ENCODE data around the gene BRI3. TPM values are rescaled to one million over a fixed set of nuclear protein-coding genes. Genes with fewer than 3 reads are reported as not detected.

BRI3 gene, protein sequence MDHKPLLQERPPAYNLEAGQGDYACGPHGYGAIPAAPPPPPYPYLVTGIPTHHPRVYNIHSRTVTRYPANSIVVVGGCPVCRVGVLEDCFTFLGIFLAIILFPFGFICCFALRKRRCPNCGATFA
- 92.4 and 123 TPM in 2 replicates for total RNA-seq

DNA sequence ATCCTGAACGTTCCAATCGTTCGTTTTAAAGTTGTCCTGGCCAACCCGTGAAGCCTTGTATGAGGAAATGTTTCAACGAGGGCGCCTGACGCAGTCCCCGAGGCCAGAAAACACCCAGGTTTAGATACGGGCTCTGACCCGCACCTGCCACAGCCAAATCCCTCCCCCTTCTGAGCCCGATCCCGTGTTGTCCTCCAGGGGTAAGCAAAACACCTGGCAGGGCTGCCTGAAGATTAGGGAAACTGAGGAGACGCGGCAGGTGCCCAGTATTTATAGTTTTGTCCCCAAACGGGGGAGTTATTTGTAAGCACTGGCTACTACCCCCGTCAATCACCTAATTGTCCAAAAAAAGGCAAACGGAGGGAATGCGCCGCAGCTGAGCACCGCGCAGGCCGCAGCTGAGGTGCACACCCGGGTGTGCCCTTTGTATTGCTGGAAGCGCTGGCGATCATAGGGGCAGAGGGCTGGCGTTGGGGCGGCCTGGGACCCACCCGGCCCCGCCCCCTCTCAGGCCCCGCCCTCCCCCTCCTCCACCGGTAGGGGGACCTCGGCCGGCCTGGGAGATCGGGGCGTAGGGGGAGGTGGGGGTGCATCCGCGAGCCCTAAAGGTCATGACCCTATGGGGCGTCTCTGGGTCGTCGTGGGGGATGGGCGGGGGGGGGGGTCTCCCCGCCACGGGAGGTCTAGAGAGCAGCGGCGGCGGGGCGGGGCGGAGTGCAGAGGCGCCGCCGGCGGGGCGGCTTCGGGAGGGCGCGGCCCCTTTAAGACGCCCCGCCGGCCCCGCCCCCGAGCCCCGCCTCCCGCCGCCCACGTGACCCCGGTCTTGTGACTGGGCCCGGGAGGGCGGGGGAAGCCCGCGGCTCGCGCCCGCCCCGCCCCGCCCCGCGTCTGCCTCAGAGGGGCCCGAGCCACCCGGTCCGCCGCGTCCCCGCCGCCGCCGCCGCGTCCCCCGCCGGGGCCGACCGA, at the start of gene BRI3:
Gene BRI3, plus strand, starts transcription at position 896 of the 966 bp plus-strand sequence. CDS start 110 bp downstream, outside the sequence.

DNA sequence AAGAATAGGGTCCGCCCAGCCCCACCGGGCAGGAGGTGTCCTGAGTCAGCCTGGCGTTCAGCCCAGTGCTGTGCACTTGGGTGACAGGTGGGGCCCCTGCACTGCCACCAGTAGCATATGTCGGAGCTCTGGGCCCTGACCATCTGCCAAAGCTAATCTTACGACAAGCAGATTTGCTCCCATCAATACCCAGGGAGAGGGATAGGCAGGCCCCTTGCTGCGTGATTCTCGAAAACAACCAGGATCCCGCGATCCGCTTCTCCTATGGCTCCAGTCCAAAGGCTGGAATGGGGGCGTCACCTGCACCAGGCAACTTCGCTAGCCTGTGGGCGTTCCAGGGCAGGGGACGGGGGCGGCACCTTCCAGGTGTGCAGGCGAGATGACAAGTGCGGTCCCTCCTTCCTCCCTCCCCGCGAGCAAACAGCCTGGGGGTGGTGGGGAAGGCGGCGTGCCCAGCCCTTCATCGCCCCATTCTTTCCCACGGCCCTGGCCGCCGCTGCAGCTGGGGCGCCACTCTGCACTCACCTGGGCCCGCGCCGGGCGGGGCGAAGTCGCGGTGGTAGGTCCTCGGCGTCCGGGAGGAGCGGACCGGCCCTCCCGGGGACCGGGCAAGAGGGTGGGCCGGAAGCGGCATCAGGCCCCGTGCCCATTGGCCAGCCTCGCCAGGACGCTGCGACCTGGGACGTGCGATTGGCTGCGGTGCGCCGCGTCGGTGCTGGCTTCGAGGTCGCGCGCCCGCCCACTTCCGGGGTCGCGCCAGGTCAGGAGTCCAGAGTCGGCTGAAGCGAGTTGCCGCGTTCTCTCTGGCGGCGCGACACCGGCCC, 29.7 kb upstream of the BRI3 start, which contains the start of gene TECPR1:
Gene TECPR1, minus strand, starts transcription at position 632 of the 824 bp plus-strand sequence. CDS start 6,086 bp downstream, outside the sequence.

Other genes starting within 250 kb of the BRI3 start
- 10.5 and 11.8 TPM in 2 replicates for gene LMTK2, start 174.8 kb upstream of the BRI3 start, total RNA-seq
- gene BHLHA15, start 70.2 kb upstream of the BRI3 start, total RNA-seq, result 0.26 TPM in 1 of 2 replicates, not detected in the other
- gene TECPR1, start 29.5 kb upstream of the BRI3 start, total RNA-seq, result 14.3 and 17.0 TPM in 2 replicates
- gene BAIAP2L1, start 119.4 kb downstream of the BRI3 start, total RNA-seq, result 16.1 and 17.5 TPM in 2 replicates

Measured in articular chondrocyte of knee joint (primary cell).